ENCODE data around the gene C1orf35.

C1orf35 gene

DNA sequence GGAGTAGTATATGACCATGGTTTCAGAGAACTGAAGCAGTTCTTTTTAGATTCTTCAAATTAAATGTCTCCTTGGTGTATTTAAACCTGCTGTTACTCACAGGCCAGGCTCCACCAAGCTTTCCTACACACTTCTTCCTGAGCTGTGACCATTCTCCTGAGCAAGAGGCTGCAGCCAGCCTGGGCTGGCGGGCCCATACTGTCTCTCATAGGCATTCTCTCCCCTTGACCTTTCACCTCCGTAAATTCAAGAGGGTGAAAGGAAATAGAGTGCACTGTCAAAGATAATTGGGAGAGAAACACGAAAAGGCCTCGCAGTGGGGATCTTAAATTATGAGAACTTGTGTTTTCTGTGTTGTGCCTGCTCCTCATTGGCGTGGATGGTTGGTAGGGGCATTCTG, 18.3 kb downstream of the C1orf35 start:
- peak overlapping the region; percentile 97 for H3K4me3 Mint-ChIP-seq
- H3K4me1 Mint-ChIP-seq (ENCODE audit: low read depth): peaks cover 58% of the 10 kb centered on the region
- no peaks in the 10 kb centered on the region for H3K9me3 Mint-ChIP-seq
- H3K27ac Mint-ChIP-seq: peak overlapping the region; percentile 97
- H3K27me3 Mint-ChIP-seq: no peaks in the 10 kb centered on the region
- H3K36me3 Mint-ChIP-seq (ENCODE audit: low read depth): peaks cover 59% of the 10 kb centered on the region

DNA sequence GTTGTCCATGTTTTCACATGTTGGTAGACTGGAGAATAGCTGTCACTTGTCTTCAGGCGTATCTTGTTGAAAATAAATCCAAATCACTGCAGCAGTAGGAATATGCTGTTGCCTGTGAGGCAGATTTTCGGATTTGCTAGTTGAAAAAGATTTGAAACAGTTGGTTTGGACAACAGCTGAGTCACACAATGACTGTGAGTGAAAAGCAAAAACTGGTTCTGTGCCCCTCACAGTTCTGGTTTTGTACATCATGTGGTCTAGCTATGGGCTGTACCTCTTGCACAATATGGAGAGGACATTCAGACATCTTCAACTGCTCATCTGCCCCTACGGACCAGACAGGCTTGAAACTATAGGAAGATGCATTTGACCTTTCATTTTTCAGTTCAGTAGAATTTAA, 18.8 kb downstream of the C1orf35 start:
- Mint-ChIP-seq H3K27ac (peak overlapping the region; percentile 97), H3K4me3 (peak overlapping the region; percentile 97), H3K36me3 (ENCODE audit: low read depth) (peaks cover 57% of the 10 kb centered on the region), H3K4me1 (ENCODE audit: low read depth) (peaks cover 55% of the 10 kb centered on the region), H3K9me3 (no peaks in the 10 kb centered on the region), H3K27me3 (no peaks in the 10 kb centered on the region)

DNA sequence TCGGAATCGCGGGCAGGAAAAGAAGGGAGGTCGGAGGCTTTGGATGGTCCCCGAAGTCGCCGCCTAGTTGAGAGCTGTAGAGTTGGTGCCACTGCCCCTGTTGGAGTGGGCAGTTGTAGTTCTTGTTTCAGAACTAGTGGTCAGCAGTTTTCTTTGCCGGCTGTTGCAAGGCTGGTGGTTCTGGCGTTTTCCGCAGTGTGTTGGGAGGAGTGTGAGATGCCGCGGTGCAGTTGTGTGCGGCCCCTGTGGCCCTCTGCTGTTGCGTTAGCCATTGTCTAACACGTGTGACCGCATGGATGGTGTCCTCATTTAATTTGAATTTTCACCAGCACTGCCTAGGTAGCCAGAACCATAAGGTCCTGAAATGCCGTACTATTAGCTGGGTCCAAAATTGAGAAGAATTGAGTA, 19.2 kb downstream of the C1orf35 start:
- H3K4me3 Mint-ChIP-seq: peak overlapping the region; percentile 97
- peak overlapping the region; percentile 97 for H3K27ac Mint-ChIP-seq
- H3K9me3 Mint-ChIP-seq: no peaks in the 10 kb centered on the region
- peaks cover 54% of the 10 kb centered on the region for H3K36me3 Mint-ChIP-seq (ENCODE audit: low read depth)
- peaks cover 53% of the 10 kb centered on the region for H3K4me1 Mint-ChIP-seq (ENCODE audit: low read depth)
- no peaks in the 10 kb centered on the region for H3K27me3 Mint-ChIP-seq

DNA sequence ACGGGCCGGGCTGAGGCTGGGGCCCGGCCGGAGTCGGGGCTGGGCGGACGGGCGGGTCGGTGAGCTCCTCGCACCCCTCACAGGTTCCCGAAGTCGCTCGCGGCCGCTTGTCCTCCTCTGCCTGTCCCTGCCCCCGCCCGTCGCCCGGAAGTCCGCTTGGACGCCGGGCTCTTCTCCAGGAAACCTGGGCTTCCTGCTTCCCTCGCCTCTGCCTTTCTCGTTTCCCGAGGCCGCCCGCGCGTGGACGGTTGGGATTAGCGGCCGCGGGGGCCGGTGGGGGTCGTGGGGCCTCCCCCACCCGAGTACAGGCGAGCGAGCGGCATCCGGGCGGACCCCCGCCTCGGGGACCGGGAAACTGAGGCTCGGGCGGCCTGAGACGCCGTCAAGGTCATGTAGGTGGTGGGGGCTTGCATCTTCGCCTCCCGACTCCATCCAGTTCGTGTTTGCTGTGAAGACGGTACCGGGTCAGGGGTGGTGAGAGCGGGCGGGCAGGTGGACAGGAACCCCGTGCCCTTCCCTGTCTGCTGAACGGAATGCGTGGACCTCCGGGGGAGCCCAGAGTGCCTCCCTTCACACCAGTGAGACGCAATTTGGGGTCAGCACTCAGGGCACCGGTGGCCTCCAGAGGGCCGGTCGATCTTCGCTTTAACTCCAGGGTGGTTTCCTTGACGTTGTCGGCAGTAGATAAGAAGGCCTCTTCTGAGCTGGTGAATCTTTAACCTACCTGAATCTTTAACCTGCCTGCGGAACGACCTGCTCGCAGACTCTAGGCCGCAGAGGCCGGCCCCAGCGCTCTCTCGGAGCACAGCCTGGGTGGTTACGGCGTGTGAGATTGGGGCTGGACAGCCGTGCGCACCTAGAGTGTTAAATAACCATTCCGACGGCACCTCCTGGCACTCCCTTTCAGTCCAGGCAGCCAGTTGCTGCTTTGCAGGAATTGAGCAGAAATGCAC, 19.9 kb downstream of the C1orf35 start:
- Mint-ChIP-seq H3K4me1 (ENCODE audit: low read depth) (peaks cover 49% of the 10 kb centered on the region), H3K27me3 (no peaks in the 10 kb centered on the region), H3K27ac (peak overlapping the region; percentile 97), H3K4me3 (peak overlapping the region; percentile 97), H3K9me3 (no peaks in the 10 kb centered on the region), H3K36me3 (ENCODE audit: low read depth) (peaks cover 48% of the 10 kb centered on the region)

DNA sequence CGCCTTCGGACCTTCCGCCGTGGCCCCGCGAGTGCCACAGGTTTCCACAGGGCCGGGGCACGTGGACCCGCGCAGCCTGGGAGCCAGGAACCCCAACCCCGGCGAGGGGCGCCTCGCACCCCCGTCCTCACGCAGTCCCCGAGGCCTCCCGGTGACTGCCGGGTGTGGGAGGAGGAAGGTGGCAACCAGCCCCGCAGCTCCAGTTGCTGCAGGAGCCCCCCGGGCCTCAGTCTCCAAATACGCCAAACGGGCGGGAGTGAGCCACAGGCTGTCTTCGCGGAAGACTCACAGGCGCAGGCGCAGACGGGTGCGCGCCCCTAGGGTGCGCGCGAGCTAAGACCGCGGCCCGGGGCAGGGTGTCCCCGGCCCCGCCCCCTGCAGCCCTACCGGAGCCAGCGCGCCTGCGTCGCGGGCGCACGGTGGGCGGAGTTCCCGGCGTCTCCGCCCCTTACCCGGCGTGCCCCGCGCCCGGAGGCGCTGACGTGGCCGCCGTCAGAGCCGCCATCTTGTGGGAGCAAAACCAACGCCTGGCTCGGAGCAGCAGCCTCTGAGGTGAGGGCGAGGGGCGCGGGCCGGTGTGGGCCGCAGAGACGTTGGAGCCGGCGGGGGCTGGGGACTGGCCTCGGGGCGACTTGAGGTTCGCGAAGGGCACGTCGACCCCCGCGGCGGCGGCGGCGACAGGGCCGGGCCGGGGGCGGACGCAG, 20.8 kb downstream of the C1orf35 start, which contains the start of gene ARF1:
Gene ARF1 (plus strand): TSS at position 495 of the 704 bp plus-strand sequence. CDS start 14,407 bp downstream, outside the sequence.
- no peaks in the 10 kb centered on the region for H3K9me3 Mint-ChIP-seq
- H3K36me3 Mint-ChIP-seq (ENCODE audit: low read depth): peaks cover 39% of the 10 kb centered on the region
- peaks cover 41% of the 10 kb centered on the region for H3K4me1 Mint-ChIP-seq (ENCODE audit: low read depth)
- H3K4me3 Mint-ChIP-seq: peak within 1 kb of the TSS; percentile 97
- peak within 1 kb of the TSS; percentile 97 for H3K27ac Mint-ChIP-seq
- no peaks in the 10 kb centered on the region for H3K27me3 Mint-ChIP-seq

- H3K36me3 Mint-ChIP-seq (ENCODE audit: low read depth): peaks cover 33% of the 10 kb centered on the region
- H3K9me3 Mint-ChIP-seq: no peaks in the 10 kb centered on the region
- no peaks in the 10 kb centered on the region for H3K27me3 Mint-ChIP-seq
- H3K4me3 Mint-ChIP-seq: peak overlapping the region; percentile 97
- peaks cover 34% of the 10 kb centered on the region for H3K4me1 Mint-ChIP-seq (ENCODE audit: low read depth)
- peak overlapping the region; percentile 89 for H3K27ac Mint-ChIP-seq
Observed at GRCh38 chr1:228081578-228082213, 21.4 kb downstream of the C1orf35 start.

DNA sequence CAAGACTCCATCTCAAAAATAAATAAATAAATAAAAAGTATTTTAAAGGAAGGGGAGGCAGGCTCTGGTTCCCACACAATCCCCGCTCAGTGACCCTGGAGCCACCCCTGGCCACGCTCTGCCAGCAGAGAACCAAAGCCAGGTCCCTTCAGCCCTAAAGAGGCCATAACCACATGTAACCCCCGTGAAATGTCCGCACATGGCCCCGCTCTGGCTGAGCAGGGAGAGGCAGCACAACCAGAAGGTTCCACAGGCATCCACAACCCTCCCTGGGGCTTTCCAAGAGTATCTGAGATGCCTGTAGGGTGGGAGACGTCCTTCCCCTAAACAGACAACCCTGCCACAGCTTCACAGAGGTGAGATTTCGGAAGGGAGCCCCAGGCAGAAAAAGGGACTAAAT, 22.0 kb downstream of the C1orf35 start:
- Mint-ChIP-seq H3K27me3 (no peaks in the 10 kb centered on the region), H3K4me1 (ENCODE audit: low read depth) (peaks cover 29% of the 10 kb centered on the region), H3K36me3 (ENCODE audit: low read depth) (peaks cover 30% of the 10 kb centered on the region), H3K4me3 (peak overlapping the region; percentile 97), H3K9me3 (no peaks in the 10 kb centered on the region), H3K27ac (peak overlapping the region; percentile 89)

GRCh38 chr1:228079601-228080263, 23.4 kb downstream of the C1orf35 start:
- no peak overlapping the region for H3K4me3 Mint-ChIP-seq

GRCh38 chr1:228079013-228079412, 24.1 kb downstream of the C1orf35 start:
- H3K27ac Mint-ChIP-seq: no peak overlapping the region
- peaks cover 9% of the 10 kb centered on the region for H3K36me3 Mint-ChIP-seq (ENCODE audit: low read depth)
- H3K27me3 Mint-ChIP-seq: no peaks in the 10 kb centered on the region
- H3K9me3 Mint-ChIP-seq: no peaks in the 10 kb centered on the region
- peaks cover 8% of the 10 kb centered on the region for H3K4me1 Mint-ChIP-seq (ENCODE audit: low read depth)
- H3K4me3 Mint-ChIP-seq: no peak overlapping the region

More at GRCh38 chr1:228079601-228080263, 23.4 kb downstream of the C1orf35 start:
- Mint-ChIP-seq H3K36me3 (ENCODE audit: low read depth) (peaks cover 16% of the 10 kb centered on the region), H3K27ac (no peak overlapping the region), H3K27me3 (no peaks in the 10 kb centered on the region), H3K4me1 (ENCODE audit: low read depth) (peaks cover 15% of the 10 kb centered on the region), H3K9me3 (no peaks in the 10 kb centered on the region)

DNA sequence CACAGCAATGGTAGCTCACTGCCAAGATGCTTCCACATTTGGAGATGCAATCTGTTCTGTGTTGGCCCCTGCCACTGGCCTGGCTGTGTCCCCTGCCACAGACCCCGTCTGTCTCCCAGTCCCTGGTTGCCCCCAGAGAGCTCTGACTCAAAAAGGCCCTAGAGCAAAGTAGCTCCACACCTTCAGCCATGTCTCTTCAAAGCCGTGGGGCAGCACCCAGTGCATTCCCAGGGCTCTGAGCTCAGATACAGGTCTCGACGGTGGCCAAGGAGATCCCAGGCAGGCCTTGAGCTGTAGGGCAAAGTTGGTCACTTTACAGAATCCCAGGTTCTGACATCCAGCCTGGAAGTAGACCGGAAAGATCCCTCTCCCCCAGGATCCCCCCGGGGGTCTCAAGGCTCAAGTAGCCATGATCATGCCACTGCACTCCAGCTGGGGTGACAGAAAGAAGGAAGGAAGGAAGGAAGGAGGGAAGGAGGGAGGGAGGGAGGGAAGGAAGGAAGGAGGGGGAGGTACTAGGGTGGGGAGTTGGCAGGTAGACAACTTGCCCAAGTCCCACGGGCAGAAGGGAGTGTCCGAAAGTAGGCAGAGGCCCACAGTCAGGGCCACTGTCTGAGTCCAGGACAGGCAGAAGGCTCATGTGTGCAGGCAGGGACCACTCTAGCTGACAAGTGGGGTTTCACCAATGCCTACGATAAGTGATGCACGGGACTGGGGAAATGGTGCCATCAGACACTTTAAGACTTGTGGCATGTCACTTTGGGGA, 25.4 kb downstream of the C1orf35 start:
- no peaks in the 10 kb centered on the region for H3K36me3 Mint-ChIP-seq (ENCODE audit: low read depth)
- H3K9me3 Mint-ChIP-seq: no peaks in the 10 kb centered on the region
- H3K27me3 Mint-ChIP-seq: no peaks in the 10 kb centered on the region
- no peak overlapping the region for H3K4me3 Mint-ChIP-seq
- no peak overlapping the region for H3K27ac Mint-ChIP-seq
- peaks cover 8% of the 10 kb centered on the region for H3K4me1 Mint-ChIP-seq (ENCODE audit: low read depth)

DNA sequence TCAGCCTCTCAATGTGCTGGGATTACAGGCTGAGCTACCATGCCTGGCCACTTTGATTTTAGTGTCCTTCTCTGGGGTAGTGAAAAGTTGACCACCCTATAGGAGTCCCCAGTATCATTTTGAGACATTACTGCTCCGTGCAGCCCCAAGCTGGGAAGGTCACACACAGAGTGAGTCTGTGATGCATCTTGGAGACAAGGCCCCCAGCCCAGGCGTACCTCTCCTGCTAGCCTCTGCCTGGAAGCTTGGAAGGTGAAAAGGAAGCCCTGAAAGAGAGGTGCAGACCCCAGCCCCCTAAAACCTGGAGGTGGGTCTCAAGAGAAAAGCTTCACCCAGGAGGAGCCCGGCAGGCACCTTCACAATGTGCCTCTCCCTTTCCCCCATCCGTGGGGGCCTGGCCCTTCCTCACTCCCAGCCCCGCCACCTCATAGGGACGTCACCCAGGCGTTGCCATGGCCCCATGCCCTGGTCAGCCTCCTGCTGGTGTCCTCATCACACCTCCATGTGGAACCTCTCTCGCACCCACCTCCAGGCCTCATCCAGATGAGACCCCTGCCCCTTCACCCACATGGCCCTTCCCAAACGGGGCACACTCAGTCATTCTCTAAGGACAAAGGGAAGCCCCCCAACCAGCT, 26.2 kb downstream of the C1orf35 start:
- Mint-ChIP-seq H3K27ac (no peak overlapping the region), H3K27me3 (no peaks in the 10 kb centered on the region), H3K36me3 (ENCODE audit: low read depth) (no peaks in the 10 kb centered on the region), H3K4me1 (ENCODE audit: low read depth) (peaks cover 8% of the 10 kb centered on the region), H3K9me3 (no peaks in the 10 kb centered on the region), H3K4me3 (no peak overlapping the region)

DNA sequence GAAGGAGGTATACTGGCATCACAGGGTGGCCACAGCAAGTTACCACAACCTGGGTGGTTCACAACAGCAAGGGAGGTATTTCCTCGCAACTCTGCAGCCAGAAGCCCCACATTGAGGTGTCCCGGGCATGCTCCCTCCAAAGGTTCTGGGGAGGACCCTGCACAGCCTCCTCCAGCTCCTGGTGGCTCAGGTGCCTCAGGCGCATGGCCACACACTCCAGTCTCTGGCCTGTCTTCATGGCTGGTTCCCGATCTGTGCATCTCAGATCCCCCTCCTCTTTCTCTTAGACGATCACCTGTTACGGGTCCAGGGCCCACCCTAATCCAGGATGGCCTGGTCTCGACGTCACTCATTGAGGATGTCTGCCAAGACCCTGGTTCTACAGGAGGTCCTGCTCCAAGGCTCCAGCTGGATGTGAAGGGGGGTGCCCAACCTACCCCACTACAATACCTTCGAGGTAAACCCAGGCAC, 27.3 kb downstream of the C1orf35 start:
- Mint-ChIP-seq H3K4me1 (ENCODE audit: low read depth) (peaks cover 8% of the 10 kb centered on the region), H3K4me3 (no peak overlapping the region), H3K36me3 (ENCODE audit: low read depth) (no peaks in the 10 kb centered on the region), H3K27ac (no peak overlapping the region), H3K9me3 (no peaks in the 10 kb centered on the region), H3K27me3 (no peaks in the 10 kb centered on the region)

- Mint-ChIP-seq H3K36me3 (ENCODE audit: low read depth) (no peaks in the 10 kb centered on the region), H3K4me3 (no peak overlapping the region), H3K27ac (no peak overlapping the region)
Observed at GRCh38 chr1:228074954-228075730, 28.0 kb downstream of the C1orf35 start.

More at GRCh38 chr1:228074954-228075730, 28.0 kb downstream of the C1orf35 start:
- H3K9me3 Mint-ChIP-seq: no peaks in the 10 kb centered on the region
- H3K4me1 Mint-ChIP-seq (ENCODE audit: low read depth): peaks cover 8% of the 10 kb centered on the region
- no peaks in the 10 kb centered on the region for H3K27me3 Mint-ChIP-seq
